Left lung (tissue), 10 donors: ENCODE data around the gene CRABP2. TPM values are rescaled to one million over a fixed set of nuclear protein-coding genes. Genes with fewer than 3 reads are reported as not detected.

Source experiments
- ATAC-seq: fragments of 200-7000 bp; cut with Tn5 transposase; one replicate; pipeline ENCODE4 v1.9.1; 2020; ENCODE audit warnings: moderate library complexity
- DNase-seq, 4 donors: peaks; one replicate each; pipeline ENCODE4 v3.0.0-alpha.2; 2013 to 2020
- H3K27ac ChIP-seq, 2 donors: fragments of 200-600 bp; sonication (generic) in 1 of 2; one replicate each; pipeline versions ENCODE4 v1.5.0 to v1.8.0; 2020 to 2021
- H3K27me3 ChIP-seq, 2 donors: fragments of 200-600 bp; sonication (generic) in 1 of 2; one replicate each; pipeline versions ENCODE4 v1.5.0 to v1.8.0; 2020 to 2021
- H3K36me3 ChIP-seq, 2 donors: fragments of 200-600 bp; sonication (generic) in 1 of 2; one replicate each; pipeline versions ENCODE4 v1.5.0 to v1.8.0; 2020 to 2021
- H3K4me1 ChIP-seq, 2 donors: fragments of 200-600 bp; one replicate each; pipeline ENCODE4 v1.8.0; 2021
- H3K4me3 ChIP-seq, 2 donors: fragments of 200-600 bp; sonication (generic) in 1 of 2; one replicate each; pipeline versions ENCODE4 v1.5.0 to v1.8.0; 2020 to 2021; ENCODE audit warnings: mild to moderate bottlenecking in 1 of 2
- H3K9me3 ChIP-seq, 2 donors: fragments of 200-600 bp; sonication (generic) in 1 of 2; one replicate each; pipeline versions ENCODE4 v1.5.0 to v1.8.0; 2020 to 2021
- intact Hi-C, 2 donors: fragments of 100-400 bp; cut with DNase I; formaldehyde crosslinking; loops; one replicate each; pipeline versions ENCODE4 v1.11.2 to v1.14.2; 2022
- polyA plus RNA-seq, 6 donors: library from polyadenylated mRNA; unstranded; fragments of 120-200 nt; gene quantifications; one replicate each; pipeline ENCODE4 v1.2.1, GENCODE V29; 2013; ENCODE audit not compliant: insufficient read length in 6 of 6
- total RNA-seq, 2 donors: library from RNA; stranded (reverse); fragmentation: NEBNext Ultra II Directional; extraction: Animal tissue kit (Norgen Biotek cat#: 25700); gene quantifications; one replicate each; pipeline ENCODE4 v1.2.1, GENCODE V29; 2021
- TF ChIP-seq, protein P1 (sequence below), 2 donors: fragments of 200-600 bp; sonication (generic) in 1 of 2; IDR thresholded peaks; one replicate each; pipeline versions ENCODE4 v1.5.0 to v1.8.0; 2021; ENCODE audit warnings: antibody characterized with exemption in 2 of 2
- donor health status: DM: no; HTN: yes; CAD: no.
- donor health status: DM: no; HTN: no; CAD: no.

CRABP2 gene
- total and polyA plus RNA-seq, 8 donors, result 2.7 to 154 (median 98.4) TPM

GRCh38 chr1:156692441-156692924 lies 12.9 kb downstream of the CRABP2 start:
- Histone ChIP-seq H3K9me3 (no peaks in the 10 kb centered on the region), H3K4me1 (peaks cover 12 to 22% of the 10 kb centered on the region in 2 donors), H3K27me3 (peaks cover 0 to 81% of the 10 kb centered on the region in 2 donors), H3K36me3 (no peaks in the 10 kb centered on the region), H3K4me3 (no peak overlapping the region), H3K27ac (no peak overlapping the region)
- ATAC-seq (peak; percentile 43), DNase-seq (peak in 2 of 4 donors; percentile 46 to 61)
- intact Hi-C loops, result no loop called here
- TF ChIP-seq, protein P1, sequence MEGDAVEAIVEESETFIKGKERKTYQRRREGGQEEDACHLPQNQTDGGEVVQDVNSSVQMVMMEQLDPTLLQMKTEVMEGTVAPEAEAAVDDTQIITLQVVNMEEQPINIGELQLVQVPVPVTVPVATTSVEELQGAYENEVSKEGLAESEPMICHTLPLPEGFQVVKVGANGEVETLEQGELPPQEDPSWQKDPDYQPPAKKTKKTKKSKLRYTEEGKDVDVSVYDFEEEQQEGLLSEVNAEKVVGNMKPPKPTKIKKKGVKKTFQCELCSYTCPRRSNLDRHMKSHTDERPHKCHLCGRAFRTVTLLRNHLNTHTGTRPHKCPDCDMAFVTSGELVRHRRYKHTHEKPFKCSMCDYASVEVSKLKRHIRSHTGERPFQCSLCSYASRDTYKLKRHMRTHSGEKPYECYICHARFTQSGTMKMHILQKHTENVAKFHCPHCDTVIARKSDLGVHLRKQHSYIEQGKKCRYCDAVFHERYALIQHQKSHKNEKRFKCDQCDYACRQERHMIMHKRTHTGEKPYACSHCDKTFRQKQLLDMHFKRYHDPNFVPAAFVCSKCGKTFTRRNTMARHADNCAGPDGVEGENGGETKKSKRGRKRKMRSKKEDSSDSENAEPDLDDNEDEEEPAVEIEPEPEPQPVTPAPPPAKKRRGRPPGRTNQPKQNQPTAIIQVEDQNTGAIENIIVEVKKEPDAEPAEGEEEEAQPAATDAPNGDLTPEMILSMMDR (IDR thresholded peaks at IDR 0.05), result no peak

GRCh38 chr1:156691665-156692440 lies 13.5 kb downstream of the CRABP2 start:
- DNase-seq (peak in 3 of 4 donors; percentile 35 to 63 (median 54)), ATAC-seq (peak; percentile 62)
- Histone ChIP-seq H3K9me3 (no peaks in the 10 kb centered on the region), H3K4me1 (peaks cover 12 to 22% of the 10 kb centered on the region in 2 donors), H3K4me3 (no peak overlapping the region), H3K27ac (no peak overlapping the region), H3K36me3 (no peaks in the 10 kb centered on the region), H3K27me3 (peaks cover 0 to 82% of the 10 kb centered on the region in 2 donors)
- intact Hi-C loops, result no loop called here
- TF ChIP-seq, protein P1 (IDR thresholded peaks at IDR 0.05), result no peak

DNA sequence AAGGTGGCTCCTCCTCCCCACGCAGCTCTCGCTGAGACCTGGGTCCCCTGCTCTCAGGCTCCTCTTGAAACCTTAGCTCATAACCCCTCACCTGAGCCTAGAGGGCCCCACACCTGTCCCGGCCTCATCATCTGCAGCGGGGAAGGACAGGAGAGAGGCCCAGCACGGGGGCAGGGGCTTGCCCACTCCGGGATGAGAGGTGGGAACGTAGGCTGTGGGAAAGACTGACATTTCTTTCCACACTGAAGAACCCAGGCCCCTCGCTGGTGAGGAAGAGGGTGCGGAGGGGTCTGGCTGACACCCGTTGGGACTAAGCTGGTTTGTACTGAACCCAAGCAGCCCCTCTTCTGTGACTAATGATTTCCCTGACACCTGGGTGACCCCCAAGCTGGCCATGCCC lies 14.2 kb downstream of the CRABP2 start:
- TF ChIP-seq, protein P1 (IDR thresholded peaks at IDR 0.05), result no peak
- H3K36me3 ChIP-seq, result no peaks in the 10 kb centered on the region
- intact Hi-C loops, result no loop called here
- H3K9me3 ChIP-seq, result no peaks in the 10 kb centered on the region
- H3K4me1 ChIP-seq, result peaks cover 12 to 22% of the 10 kb centered on the region in 2 donors
- ATAC-seq (no peak), DNase-seq (peak in 1 of 4 donors; percentile 34)
- no peak overlapping the region for H3K4me3 ChIP-seq
- H3K27ac ChIP-seq, result no peak overlapping the region
- H3K27me3 ChIP-seq, result peaks cover 0 to 88% of the 10 kb centered on the region in 2 donors

DNA sequence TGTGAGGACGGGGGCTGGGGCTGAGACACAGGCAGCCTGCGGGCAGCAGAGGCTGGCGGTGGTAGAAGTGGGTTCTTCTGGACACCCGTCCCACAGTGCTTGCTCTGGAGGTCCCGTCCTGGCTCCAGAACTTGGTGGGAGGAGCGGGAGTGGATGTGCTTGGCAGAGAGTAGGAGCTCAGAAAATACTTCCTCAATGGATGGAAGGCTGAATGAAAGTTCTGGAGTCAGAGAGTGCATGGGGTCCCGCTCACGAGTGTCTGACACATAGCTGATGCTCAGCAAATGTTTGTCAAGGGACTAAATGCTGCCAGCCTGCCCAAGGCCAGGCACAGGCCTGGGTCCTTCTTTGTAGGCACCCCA lies 14.7 kb downstream of the CRABP2 start:
- TF ChIP-seq, protein P1 (IDR thresholded peaks at IDR 0.05), result no peak
- H3K36me3 ChIP-seq, result no peaks in the 10 kb centered on the region
- DNase-seq (peak in 1 of 4 donors; percentile 32), ATAC-seq (no peak)
- H3K4me1 ChIP-seq, result peaks cover 12 to 22% of the 10 kb centered on the region in 2 donors
- H3K9me3 ChIP-seq, result no peaks in the 10 kb centered on the region
- intact Hi-C loops, result no loop called here
- H3K4me3 ChIP-seq, result no peak overlapping the region
- no peak overlapping the region for H3K27ac ChIP-seq
- peaks cover 0 to 93% of the 10 kb centered on the region in 2 donors for H3K27me3 ChIP-seq

DNA sequence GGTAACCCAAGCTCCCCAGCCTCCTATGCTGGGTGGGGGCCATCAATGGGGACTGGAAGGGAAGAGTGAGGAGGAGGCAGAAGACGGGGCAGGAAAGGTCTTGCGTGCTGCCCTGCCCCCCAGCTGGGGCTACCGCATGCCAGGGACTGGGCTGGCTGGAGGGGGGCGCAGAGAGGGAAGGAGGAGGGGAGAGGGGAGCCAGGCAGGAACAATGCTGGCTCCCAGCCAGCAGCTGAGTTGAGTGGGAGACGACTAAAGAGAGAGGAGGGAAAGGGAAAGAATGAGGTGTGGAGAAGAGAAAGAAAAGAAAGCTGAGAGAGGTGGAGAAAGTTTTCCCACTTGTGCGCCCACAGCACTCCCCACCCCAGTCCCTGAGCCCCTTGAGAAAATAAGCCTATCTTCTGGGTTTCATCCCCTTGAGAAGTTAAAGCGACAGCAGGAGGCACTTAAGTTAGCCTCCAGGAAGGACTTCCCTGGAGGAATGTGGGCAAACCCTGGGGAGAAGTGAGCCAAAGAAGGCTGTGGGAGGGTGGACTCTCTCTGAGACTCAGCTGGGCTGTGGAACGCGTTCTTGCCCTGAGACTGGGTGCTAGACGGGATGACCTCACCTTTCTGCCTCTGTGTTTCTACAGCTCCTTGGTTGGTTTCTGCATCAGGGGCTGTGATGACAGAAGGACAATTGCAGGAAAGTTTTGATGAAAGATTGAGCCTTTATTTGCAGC lies 15.3 kb downstream of the CRABP2 start:
- Histone ChIP-seq H3K36me3 (no peaks in the 10 kb centered on the region), H3K9me3 (no peaks in the 10 kb centered on the region), H3K27ac (no peak overlapping the region), H3K27me3 (peaks cover 0 to 98% of the 10 kb centered on the region in 2 donors), H3K4me1 (peaks cover 12 to 22% of the 10 kb centered on the region in 2 donors), H3K4me3 (no peak overlapping the region)
- DNase-seq, result peak in 1 of 4 donors; percentile 66
- intact Hi-C loops, result loop anchor here in 1 of 2 donors (2.0 kb wide), 1 partner anchor 35 kb away; no protein-coding TSS in a partner anchor
- no peak for ATAC-seq
- TF ChIP-seq, protein P1 (IDR thresholded peaks at IDR 0.05), result no peak
